Measurements from ENCODE around the gene ARCN1. TPM values are rescaled to one million over a fixed set of nuclear protein-coding genes. Genes with fewer than 3 reads are reported as not detected.

The ARCN1 gene
- 90.4 to 98.1 TPM (median 95.8 TPM) in 5 replicates for total RNA-seq (2022; extraction: Qiagen RNA extraction)

GRCh38 chr11:118572061-118572980, at the start of gene ARCN1:
TSS of gene ARCN1 (plus strand) at chr11:118572409. CDS start at chr11:118572548, 139 bp downstream.

GRCh38 chr11:118527109-118527508, 45.1 kb upstream of the ARCN1 start, which contains the start of gene TTC36:
TSS of gene TTC36 (plus strand) at chr11:118527474. CDS start at chr11:118527495, 21 bp downstream.

GRCh38 chr11:118530683-118531596, 41.3 kb upstream of the ARCN1 start, which contains the start of gene TMEM25:
TSS of gene TMEM25 (plus strand) at chr11:118531192. CDS start at chr11:118531802, 610 bp downstream.

GRCh38 chr11:118607401-118608359, 35.5 kb downstream of the ARCN1 start, which contains the start of gene PHLDB1:
TSS of gene PHLDB1 (plus strand) at chr11:118607615. CDS start at chr11:118613837, 6,222 bp downstream.

Other genes with a start within 250 kb of the ARCN1 start
- gene CD3D, start 229.7 kb upstream of the ARCN1 start, total RNA-seq (2022; extraction: Qiagen RNA extraction), result not detected in 5 replicates
- gene CD3G, start 228.1 kb upstream of the ARCN1 start, total RNA-seq (2022; extraction: Qiagen RNA extraction), result not detected in 5 replicates
- 9.3 to 13.2 TPM (median 11.6 TPM) in 5 replicates for gene UBE4A, start 212.8 kb upstream of the ARCN1 start, total RNA-seq (2022; extraction: Qiagen RNA extraction)
- gene ATP5MG, start 170.8 kb upstream of the ARCN1 start, total RNA-seq (2022; extraction: Qiagen RNA extraction), result 162 to 203 TPM (median 174 TPM) in 5 replicates
- gene KMT2A, start 135.9 kb upstream of the ARCN1 start, total RNA-seq (2022; extraction: Qiagen RNA extraction), result 10.4 to 14.0 TPM (median 12.9 TPM) in 5 replicates
- not detected in 5 replicates for gene TTC36, start 44.9 kb upstream of the ARCN1 start, total RNA-seq (2022; extraction: Qiagen RNA extraction)
- gene TMEM25, start 41.2 kb upstream of the ARCN1 start, total RNA-seq (2022; extraction: Qiagen RNA extraction), result 0.28 to 0.70 TPM (median 0.45 TPM) in 5 replicates
- gene IFT46, start 6.5 kb upstream of the ARCN1 start, total RNA-seq (2022; extraction: Qiagen RNA extraction), result 17.1 to 20.0 TPM (median 17.4 TPM) in 5 replicates
- 8.9 to 10.9 TPM (median 10.4 TPM) in 5 replicates for gene PHLDB1, start 35.2 kb downstream of the ARCN1 start, total RNA-seq (2022; extraction: Qiagen RNA extraction)
- gene TREH, start 107.2 kb downstream of the ARCN1 start, total RNA-seq (2022; extraction: Qiagen RNA extraction), result not detected in 5 replicates
- gene DDX6, start 218.8 kb downstream of the ARCN1 start, total RNA-seq (2022; extraction: Qiagen RNA extraction), result 25.4 to 38.0 TPM (median 32.8 TPM) in 5 replicates

All from A549 treated with dexamethasone at 1 μM for 4 hours (cell line).